HUES6 (cell line): ENCODE measurements around the gene LSP1.

ENCODE experiments used
- H3K27ac ChIP-seq: 2 replicates; pipeline ENCODE4 v1.7.0; 2013; ENCODE audit warnings: low read depth, mild to moderate bottlenecking, low read length, inconsistent platforms
- H3K27me3 ChIP-seq: 2 replicates; pipeline ENCODE4 v1.6.1; 2013; ENCODE audit warnings: low read length; ENCODE audit not compliant: control insufficient read depth, insufficient read depth
- H3K36me3 ChIP-seq: 2 replicates; pipeline ENCODE4 v1.6.1; 2013; ENCODE audit warnings: low read length; ENCODE audit not compliant: control insufficient read depth, insufficient read depth
- H3K4me1 ChIP-seq: 2 replicates; pipeline ENCODE4 v1.6.1; 2013; ENCODE audit warnings: low read length; ENCODE audit not compliant: control insufficient read depth, insufficient read depth
- H3K4me3 ChIP-seq: 2 replicates; pipeline ENCODE4 v1.5.1; 2013; ENCODE audit warnings: low read depth, low read length
- H3K9ac ChIP-seq: one replicate; pipeline ENCODE4 v1.6.1; 2013; ENCODE audit warnings: mild to moderate bottlenecking, low read length
- H3K9me3 ChIP-seq: 2 replicates; pipeline ENCODE4 v1.6.1; 2013; ENCODE audit warnings: low read depth, low read length; ENCODE audit not compliant: control insufficient read depth, insufficient read depth

Gene LSP1

DNA sequence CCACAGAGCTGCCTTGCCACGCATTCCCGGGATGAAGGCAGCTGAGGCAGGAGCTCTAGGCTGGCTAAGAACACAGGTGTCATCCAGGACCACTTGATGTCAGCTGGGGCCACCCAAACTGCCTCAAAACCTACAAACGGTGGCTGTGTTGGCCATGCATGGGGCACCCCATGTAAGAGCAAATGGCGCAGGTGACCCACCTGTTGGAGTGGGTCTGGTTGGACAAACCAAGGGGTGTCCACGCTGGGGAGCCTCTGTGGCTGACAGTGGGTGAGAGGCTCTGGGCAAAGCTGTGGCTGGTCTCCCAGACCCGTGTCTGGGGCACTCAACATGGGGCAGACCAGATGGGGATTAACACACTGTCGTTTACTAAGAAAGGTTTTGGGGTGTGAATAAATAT is 37.1 kb upstream of the LSP1 start:
- no peaks in the 10 kb centered on the region for H3K27me3 ChIP-seq
- H3K27ac ChIP-seq, result no peak overlapping the region
- no peaks in the 10 kb centered on the region for H3K36me3 ChIP-seq
- H3K4me1 ChIP-seq, result no peaks in the 10 kb centered on the region
- H3K9me3 ChIP-seq, result peaks cover 22% of the 10 kb centered on the region
- no peak overlapping the region for H3K9ac ChIP-seq
- no peak overlapping the region for H3K4me3 ChIP-seq

GRCh38 chr11:1817000-1817399 is 35.9 kb upstream of the LSP1 start:
- no peaks in the 10 kb centered on the region for H3K27me3 ChIP-seq
- H3K4me3 ChIP-seq, result no peak overlapping the region
- no peaks in the 10 kb centered on the region for H3K36me3 ChIP-seq
- no peak overlapping the region for H3K27ac ChIP-seq
- H3K9ac ChIP-seq, result no peak overlapping the region
- peaks cover 25% of the 10 kb centered on the region for H3K9me3 ChIP-seq
- no peaks in the 10 kb centered on the region for H3K4me1 ChIP-seq

DNA sequence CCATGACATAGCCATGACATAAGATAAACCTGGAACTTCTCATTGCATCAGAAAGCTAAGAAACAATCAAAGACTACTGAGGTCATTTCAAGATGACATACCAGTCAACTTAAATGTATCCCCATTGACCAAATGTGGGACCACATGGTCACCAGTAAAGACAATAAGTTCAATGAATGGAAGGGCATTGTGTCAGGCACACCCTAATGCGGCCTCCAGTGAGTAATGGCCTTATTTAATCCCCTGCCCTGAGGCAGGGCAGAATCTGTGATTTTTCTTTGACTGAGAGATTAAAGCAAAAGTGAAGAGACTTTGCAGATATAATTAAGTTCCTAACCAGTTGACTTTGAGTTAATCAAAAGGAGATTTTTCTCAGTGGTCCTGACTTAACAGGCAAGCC is 35.4 kb upstream of the LSP1 start:
- Histone ChIP-seq H3K36me3 (no peaks in the 10 kb centered on the region), H3K4me1 (no peaks in the 10 kb centered on the region), H3K4me3 (no peak overlapping the region), H3K9me3 (peaks cover 21% of the 10 kb centered on the region), H3K27me3 (no peaks in the 10 kb centered on the region), H3K27ac (no peak overlapping the region), H3K9ac (no peak overlapping the region)

GRCh38 chr11:1819074-1819473 is 33.8 kb upstream of the LSP1 start:
- H3K9me3 ChIP-seq, result peaks cover 21% of the 10 kb centered on the region
- no peaks in the 10 kb centered on the region for H3K27me3 ChIP-seq
- no peaks in the 10 kb centered on the region for H3K4me1 ChIP-seq
- no peak overlapping the region for H3K27ac ChIP-seq
- no peak overlapping the region for H3K4me3 ChIP-seq
- H3K9ac ChIP-seq, result no peak overlapping the region
- no peaks in the 10 kb centered on the region for H3K36me3 ChIP-seq

DNA sequence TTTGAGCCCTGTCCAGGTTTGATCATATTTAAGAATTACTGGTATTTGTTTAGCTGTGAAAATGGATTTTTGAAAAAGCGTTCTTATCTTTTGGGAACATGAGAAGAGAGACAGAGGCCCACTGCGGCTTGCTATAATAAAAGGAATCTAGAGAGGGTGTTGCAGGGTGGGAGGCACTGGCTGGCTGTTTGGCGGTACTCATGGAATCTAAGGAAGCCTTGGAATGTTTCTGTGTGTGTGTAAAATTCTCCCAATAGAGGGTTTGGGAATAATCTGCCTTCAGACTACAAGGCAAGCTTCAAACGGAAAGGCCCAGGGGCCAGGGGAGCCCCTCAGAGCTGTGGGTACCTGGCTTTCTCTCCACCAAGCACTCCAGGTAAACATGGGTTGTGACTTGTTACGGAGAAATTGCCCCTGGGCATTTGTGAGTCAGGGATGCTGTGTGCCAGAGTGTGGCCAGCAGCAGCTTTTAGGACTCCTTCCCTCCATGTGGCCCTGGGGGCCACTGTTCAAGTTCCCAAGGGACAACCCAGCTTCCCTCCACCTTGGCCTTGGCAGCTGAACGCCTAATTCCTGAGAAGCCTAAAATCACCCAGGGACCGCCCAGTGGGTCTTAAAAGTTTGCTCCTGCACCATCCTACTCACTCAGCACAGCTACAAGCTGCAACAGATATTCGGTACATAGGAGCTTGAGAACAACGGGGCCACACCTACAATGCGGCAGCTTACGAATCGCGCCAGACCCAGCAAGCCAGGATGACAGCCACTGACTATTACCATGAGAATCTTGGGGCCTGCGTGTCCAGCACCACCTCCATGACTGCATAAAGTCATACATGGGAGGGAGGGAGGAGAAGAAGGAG is 32.2 kb upstream of the LSP1 start:
- Histone ChIP-seq H3K27me3 (no peaks in the 10 kb centered on the region; the same call in 1 of the 2 replicates), H3K27ac (no peak overlapping the region), H3K9me3 (peaks cover 21% of the 10 kb centered on the region), H3K9ac (no peak overlapping the region), H3K4me1 (peaks cover 3% of the 10 kb centered on the region; the same call in 1 of the 2 replicates), H3K4me3 (no peak overlapping the region), H3K36me3 (no peaks in the 10 kb centered on the region)

- Histone ChIP-seq H3K36me3 (no peaks in the 10 kb centered on the region), H3K4me1 (peaks cover 3% of the 10 kb centered on the region; the same call in 1 of the 2 replicates), H3K27me3 (no peaks in the 10 kb centered on the region; the same call in 1 of the 2 replicates), H3K9ac (no peak overlapping the region), H3K4me3 (no peak overlapping the region), H3K9me3 (peaks cover 21% of the 10 kb centered on the region), H3K27ac (no peak overlapping the region)
Measured at GRCh38 chr11:1821562-1821961, 31.3 kb upstream of the LSP1 start.

DNA sequence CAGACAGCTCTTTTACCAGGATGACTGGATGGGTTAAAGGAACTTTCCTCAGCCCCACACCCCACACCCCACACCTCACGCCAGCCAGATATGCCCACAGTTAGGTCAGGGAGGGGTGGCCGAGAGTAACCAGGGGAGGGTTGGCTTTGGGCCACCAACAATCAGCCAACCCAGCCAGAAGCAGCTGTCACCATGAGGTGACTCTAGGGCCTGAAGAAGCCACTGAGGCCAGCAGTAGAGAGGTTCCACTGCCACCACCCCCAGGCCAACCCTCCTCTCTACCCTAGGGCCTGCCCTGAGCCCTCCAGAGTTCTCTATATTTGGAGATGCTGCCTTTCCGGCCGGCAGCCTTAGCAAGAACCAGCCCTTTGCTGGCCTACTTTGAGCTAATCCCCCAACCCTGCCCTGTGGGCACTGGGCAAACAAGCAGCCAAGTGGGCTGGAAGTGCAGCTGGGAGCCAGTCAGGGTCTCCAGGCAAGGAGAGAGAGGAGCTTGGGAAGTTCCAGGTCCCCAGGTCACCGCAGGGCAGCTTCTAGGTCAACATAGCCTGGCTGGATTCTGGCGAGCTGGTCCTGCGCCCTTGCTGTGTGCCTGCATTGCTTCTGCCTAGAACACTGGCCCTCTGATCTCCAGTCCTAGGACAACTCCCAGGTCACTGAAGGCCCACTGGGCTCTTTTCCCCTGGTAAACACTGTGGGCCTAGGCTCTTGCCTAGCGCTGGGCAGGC is 30.1 kb upstream of the LSP1 start:
- H3K27ac ChIP-seq, result no peak overlapping the region
- no peaks in the 10 kb centered on the region; the same call in 1 of the 2 replicates for H3K27me3 ChIP-seq
- peaks cover 3% of the 10 kb centered on the region; the same call in 1 of the 2 replicates for H3K4me1 ChIP-seq
- no peak overlapping the region for H3K9ac ChIP-seq
- H3K4me3 ChIP-seq, result no peak overlapping the region
- no peaks in the 10 kb centered on the region for H3K36me3 ChIP-seq
- H3K9me3 ChIP-seq, result peaks cover 19% of the 10 kb centered on the region

DNA sequence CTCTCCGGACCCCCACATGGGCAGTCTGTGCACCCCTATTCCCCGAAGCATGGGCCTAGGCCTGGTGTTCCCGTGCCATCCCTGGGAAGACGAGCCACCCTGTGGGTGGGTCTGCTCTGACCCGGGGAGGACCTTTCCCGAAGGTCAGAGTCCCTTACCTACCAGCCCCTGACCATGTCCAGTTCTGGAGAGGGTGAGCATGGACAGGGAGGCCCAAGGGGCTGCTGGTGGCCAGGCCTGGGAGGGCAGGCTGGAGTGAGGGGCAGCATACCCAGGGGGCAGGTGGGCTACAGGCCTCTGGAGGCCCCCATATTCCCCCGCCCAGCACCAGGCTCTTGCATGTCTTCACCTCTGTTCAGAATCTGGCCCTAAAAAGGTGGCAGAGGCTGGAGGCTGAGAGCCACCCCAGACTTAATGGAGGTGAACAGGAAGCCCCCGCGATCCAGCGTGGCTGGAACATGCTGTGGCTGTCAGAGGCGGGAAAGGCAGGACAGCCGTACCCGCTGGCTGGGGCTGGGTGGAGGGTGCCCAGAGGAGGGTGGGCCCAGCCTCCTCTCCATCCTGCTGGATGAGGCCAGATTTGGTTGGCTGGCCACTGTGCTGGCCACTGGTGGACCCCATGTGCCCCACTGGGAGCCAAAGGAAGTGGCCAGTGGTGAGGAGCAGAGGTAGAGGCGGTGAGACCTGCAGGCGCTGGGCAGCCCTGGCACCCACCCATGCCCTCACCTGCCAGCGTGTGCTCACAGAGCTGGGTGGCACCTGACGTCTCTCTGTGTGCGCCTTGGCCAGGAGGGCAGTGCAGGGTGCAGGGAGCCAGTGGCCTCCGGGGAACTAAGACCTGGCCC is 29.3 kb upstream of the LSP1 start:
- Histone ChIP-seq H3K4me1 (peaks cover 3% of the 10 kb centered on the region; the same call in 1 of the 2 replicates), H3K4me3 (no peak overlapping the region), H3K36me3 (no peaks in the 10 kb centered on the region), H3K27me3 (no peaks in the 10 kb centered on the region; the same call in 1 of the 2 replicates), H3K9ac (no peak overlapping the region), H3K9me3 (peaks cover 12% of the 10 kb centered on the region), H3K27ac (no peak overlapping the region)

DNA sequence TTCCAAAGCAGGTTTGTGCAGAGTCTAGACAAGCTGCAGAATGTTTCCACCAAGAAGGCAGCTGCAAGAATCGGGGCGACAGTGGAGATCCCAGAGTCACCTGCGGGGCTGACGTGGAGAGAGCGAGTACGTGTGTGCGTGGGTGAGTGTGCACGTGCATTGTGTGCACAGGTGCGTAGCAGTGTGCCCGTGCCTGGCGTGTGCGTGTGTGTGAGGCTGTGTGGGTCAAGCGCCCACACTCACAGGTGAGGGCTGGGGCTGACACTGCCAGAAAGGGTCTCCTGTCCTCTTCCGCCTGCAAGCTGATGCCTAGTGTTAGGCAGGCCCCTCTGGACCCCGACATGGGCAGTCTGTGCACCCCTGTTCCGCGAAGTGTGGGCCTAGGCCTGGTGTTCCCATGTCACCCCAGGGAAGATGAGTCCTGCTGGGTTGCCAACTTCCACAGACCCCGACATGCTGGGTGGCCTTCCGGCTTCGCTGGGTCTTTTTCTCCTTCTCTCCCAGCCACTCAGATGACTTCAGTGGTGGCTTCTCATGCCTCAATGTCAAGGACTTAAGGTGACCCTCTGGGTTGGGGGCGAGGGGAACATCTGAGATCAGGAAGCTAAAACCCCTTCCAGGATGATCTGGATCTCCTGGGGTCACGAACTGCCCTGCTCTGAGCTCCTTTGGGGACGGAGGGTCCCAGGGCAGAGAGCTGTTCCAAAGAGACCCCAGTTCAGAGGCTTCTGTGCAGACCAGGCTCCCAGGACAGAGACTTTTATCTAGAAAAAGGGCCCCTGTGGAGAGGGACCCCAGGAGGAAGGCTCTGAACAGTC is 28.5 kb upstream of the LSP1 start:
- H3K4me3 ChIP-seq, result no peak overlapping the region
- H3K9ac ChIP-seq, result no peak overlapping the region
- peaks cover 6% of the 10 kb centered on the region; the same call in 1 of the 2 replicates for H3K9me3 ChIP-seq
- peaks cover 3% of the 10 kb centered on the region; the same call in 1 of the 2 replicates for H3K4me1 ChIP-seq
- H3K36me3 ChIP-seq, result no peaks in the 10 kb centered on the region
- no peak overlapping the region for H3K27ac ChIP-seq
- no peaks in the 10 kb centered on the region; the same call in 1 of the 2 replicates for H3K27me3 ChIP-seq
